Measurements from ENCODE around the gene RFX3. TPM values are rescaled to one million over a fixed set of nuclear protein-coding genes. Genes with fewer than 3 reads are reported as not detected.

RFX3 gene
- total RNA-seq, 1 experiment from 2014 or later = 9.9 TPM

GRCh38 chr9:3474821-3475220 lies 51.0 kb downstream of the RFX3 start:
- no peak overlapping the region for H2BK20ac ChIP-seq (ENCODE audit: low read depth, low read length, poor library complexity, severe bottlenecking)
- TF ChIP-seq, protein P1, sequence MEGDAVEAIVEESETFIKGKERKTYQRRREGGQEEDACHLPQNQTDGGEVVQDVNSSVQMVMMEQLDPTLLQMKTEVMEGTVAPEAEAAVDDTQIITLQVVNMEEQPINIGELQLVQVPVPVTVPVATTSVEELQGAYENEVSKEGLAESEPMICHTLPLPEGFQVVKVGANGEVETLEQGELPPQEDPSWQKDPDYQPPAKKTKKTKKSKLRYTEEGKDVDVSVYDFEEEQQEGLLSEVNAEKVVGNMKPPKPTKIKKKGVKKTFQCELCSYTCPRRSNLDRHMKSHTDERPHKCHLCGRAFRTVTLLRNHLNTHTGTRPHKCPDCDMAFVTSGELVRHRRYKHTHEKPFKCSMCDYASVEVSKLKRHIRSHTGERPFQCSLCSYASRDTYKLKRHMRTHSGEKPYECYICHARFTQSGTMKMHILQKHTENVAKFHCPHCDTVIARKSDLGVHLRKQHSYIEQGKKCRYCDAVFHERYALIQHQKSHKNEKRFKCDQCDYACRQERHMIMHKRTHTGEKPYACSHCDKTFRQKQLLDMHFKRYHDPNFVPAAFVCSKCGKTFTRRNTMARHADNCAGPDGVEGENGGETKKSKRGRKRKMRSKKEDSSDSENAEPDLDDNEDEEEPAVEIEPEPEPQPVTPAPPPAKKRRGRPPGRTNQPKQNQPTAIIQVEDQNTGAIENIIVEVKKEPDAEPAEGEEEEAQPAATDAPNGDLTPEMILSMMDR (conservative IDR thresholded peaks at IDR 0.05) = no peak
- Mint-ChIP-seq H3K27me3 (ENCODE audit: low read depth) (no peaks in the 10 kb centered on the region), H3K4me3 (no peak overlapping the region), H3K4me1 (peaks cover 23 to 36% of the 10 kb centered on the region in 2 experiments), H3K9me3 (no peaks in the 10 kb centered on the region), H3K36me3 (ENCODE audit: insufficient read depth in 1 of 3, low read depth in 3 of 3) (peaks cover 2 to 4% (median 3%) of the 10 kb centered on the region in 3 experiments), H3K27ac (peak overlapping the region in 2 of 3 experiments; percentile 73 to 77; a peak in 1 of 7 replicates)
- no peak overlapping the region for H3K27ac ChIP-seq (ENCODE audit: insufficient read length, low read depth, low read length)
- H3K56ac ChIP-seq (ENCODE audit: insufficient read length, low read depth, low read length) = no peak overlapping the region
- H4K5ac ChIP-seq (ENCODE audit: insufficient read length, low read depth, low read length) = no peak overlapping the region
- no peak overlapping the region for H3K18ac ChIP-seq (ENCODE audit: insufficient read length, low read depth, low read length)
- DNase-seq = no peak
- WGBS (ENCODE audit: extremely low coverage, insufficient read length, low lambda C conversion rate) = no CpG with 5 or more reads among the region's 2 CpGs
- H3K79me2 ChIP-seq (ENCODE audit: insufficient read depth, low read length) = no peaks in the 10 kb centered on the region
- no peak overlapping the region for H2BK5ac ChIP-seq (ENCODE audit: insufficient read length, low read length)
- H3K23me2 ChIP-seq (ENCODE audit: insufficient read length, low read depth, low read length, poor library complexity, severe bottlenecking) = no peaks in the 10 kb centered on the region
- no peaks in the 10 kb centered on the region for H3K79me1 ChIP-seq (ENCODE audit: insufficient read depth, low read depth, low read length, poor library complexity, severe bottlenecking)
- H2AK5ac ChIP-seq (ENCODE audit: insufficient read length, low read length) = no peak overlapping the region
- no peak overlapping the region for H2BK15ac ChIP-seq (ENCODE audit: low read depth, low read length)
- H4K91ac ChIP-seq (ENCODE audit: insufficient read length, low read depth, low read length) = no peak overlapping the region
- H3K14ac ChIP-seq (ENCODE audit: insufficient read depth, low read length) = no peak overlapping the region
- no peak overlapping the region for H2AFZ ChIP-seq (ENCODE audit: low read length)
- H3K23ac ChIP-seq (ENCODE audit: insufficient read length, low read depth, low read length) = no peak overlapping the region
- no peak overlapping the region for H2BK12ac ChIP-seq (ENCODE audit: insufficient read length, low read depth, low read length)
- H3K9ac ChIP-seq (ENCODE audit: extremely low read depth, insufficient read length, low read length) = no peak overlapping the region
- H3K27me3 ChIP-seq (ENCODE audit: insufficient read depth, low read length) = no peaks in the 10 kb centered on the region
- no peak overlapping the region for H3K4me2 ChIP-seq (ENCODE audit: insufficient read depth, insufficient read length, low read length)
- no peaks in the 10 kb centered on the region; the same call in 1 of the 2 replicates for H3K4me1 ChIP-seq (ENCODE audit: insufficient read depth, low read length)
- no peak overlapping the region for H4K8ac ChIP-seq (replicated peaks; ENCODE audit: insufficient read length, low read depth, low read length)
- H3T11ph ChIP-seq (ENCODE audit: low read length) = no peak overlapping the region
- H2BK120ac ChIP-seq (ENCODE audit: low read depth, low read length, poor library complexity, severe bottlenecking) = no peak overlapping the region
- no peaks in the 10 kb centered on the region for H4K20me1 ChIP-seq (ENCODE audit: control insufficient read depth, insufficient read depth, insufficient read length)
- no peak overlapping the region for H3K4ac ChIP-seq (ENCODE audit: low read depth, low read length)
- H3K9me3 ChIP-seq (ENCODE audit: control insufficient read depth, low read depth, low read length) = no peaks in the 10 kb centered on the region

Measured in H9 (cell line).